ENCODE measurements around the gene DUSP9.

DNA sequence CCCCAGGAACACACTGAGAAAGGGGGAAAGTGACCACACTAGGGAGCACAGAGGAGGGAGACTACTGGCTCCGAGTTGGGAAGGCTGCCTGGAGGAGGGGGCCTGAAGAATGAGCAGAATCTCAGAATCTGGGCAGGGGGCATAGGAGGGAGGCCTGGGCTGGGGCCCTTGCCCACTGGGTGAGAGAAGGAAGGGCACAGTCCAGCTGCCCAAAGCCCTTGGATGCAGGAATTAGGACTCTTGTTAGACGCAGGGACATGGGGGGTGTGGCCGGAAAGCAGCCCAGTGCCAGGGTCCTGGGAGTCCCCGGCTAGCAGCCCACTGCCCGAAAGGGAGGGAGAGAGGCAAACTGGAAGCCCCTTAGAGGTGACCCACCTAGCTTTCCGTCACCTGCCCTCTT is 1.9 kb upstream of the DUSP9 start:
- TF ChIP-seq, protein P1, sequence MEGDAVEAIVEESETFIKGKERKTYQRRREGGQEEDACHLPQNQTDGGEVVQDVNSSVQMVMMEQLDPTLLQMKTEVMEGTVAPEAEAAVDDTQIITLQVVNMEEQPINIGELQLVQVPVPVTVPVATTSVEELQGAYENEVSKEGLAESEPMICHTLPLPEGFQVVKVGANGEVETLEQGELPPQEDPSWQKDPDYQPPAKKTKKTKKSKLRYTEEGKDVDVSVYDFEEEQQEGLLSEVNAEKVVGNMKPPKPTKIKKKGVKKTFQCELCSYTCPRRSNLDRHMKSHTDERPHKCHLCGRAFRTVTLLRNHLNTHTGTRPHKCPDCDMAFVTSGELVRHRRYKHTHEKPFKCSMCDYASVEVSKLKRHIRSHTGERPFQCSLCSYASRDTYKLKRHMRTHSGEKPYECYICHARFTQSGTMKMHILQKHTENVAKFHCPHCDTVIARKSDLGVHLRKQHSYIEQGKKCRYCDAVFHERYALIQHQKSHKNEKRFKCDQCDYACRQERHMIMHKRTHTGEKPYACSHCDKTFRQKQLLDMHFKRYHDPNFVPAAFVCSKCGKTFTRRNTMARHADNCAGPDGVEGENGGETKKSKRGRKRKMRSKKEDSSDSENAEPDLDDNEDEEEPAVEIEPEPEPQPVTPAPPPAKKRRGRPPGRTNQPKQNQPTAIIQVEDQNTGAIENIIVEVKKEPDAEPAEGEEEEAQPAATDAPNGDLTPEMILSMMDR (conservative IDR thresholded peaks at IDR 0.05; ENCODE audit: low read depth, low read length), result no peak
- TF ChIP-seq EZH2 (IDR thresholded peaks at IDR 0.05; ENCODE audit: low read length, unreplicated experiment), result no peak
- no peak for TF ChIP-seq EZH2phosphoT487 (IDR thresholded peaks at IDR 0.05; ENCODE audit: borderline replicate concordance, low read length)
